Measurements from ENCODE around the gene PTPRT. TPM values are rescaled to one million over a fixed set of nuclear protein-coding genes. Genes with fewer than 3 reads are reported as not detected.

PTPRT gene
- total and polyA plus RNA-seq, 10 of the 15 experiments (the other 5 are each of a cell fraction or from before 2014, with no cell fraction given), result not detected

DNA sequence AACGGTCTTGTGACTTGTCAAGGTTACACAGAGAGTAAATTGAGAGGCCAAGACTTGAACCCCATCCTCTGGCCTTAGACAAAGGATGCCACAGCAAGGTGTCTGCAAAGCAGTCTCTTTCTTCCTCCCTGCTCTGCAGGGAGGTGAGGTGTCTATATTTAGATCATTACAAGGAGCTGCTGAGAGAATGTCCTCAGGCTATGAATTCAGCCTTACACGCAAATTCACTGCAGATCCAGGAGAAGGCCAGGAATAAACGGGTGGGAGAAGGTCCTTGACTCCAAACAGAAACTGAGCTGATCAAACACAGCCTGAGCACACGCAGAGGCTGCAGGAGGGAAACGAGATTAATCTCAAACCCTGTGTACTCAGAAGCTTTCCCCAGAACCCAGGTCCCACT is 48.6 kb upstream of the PTPRT start:
- no peak overlapping the region for H3K9ac ChIP-seq (ENCODE audit: control insufficient read depth, insufficient read depth, low read length)
- TF ChIP-seq, protein P1, sequence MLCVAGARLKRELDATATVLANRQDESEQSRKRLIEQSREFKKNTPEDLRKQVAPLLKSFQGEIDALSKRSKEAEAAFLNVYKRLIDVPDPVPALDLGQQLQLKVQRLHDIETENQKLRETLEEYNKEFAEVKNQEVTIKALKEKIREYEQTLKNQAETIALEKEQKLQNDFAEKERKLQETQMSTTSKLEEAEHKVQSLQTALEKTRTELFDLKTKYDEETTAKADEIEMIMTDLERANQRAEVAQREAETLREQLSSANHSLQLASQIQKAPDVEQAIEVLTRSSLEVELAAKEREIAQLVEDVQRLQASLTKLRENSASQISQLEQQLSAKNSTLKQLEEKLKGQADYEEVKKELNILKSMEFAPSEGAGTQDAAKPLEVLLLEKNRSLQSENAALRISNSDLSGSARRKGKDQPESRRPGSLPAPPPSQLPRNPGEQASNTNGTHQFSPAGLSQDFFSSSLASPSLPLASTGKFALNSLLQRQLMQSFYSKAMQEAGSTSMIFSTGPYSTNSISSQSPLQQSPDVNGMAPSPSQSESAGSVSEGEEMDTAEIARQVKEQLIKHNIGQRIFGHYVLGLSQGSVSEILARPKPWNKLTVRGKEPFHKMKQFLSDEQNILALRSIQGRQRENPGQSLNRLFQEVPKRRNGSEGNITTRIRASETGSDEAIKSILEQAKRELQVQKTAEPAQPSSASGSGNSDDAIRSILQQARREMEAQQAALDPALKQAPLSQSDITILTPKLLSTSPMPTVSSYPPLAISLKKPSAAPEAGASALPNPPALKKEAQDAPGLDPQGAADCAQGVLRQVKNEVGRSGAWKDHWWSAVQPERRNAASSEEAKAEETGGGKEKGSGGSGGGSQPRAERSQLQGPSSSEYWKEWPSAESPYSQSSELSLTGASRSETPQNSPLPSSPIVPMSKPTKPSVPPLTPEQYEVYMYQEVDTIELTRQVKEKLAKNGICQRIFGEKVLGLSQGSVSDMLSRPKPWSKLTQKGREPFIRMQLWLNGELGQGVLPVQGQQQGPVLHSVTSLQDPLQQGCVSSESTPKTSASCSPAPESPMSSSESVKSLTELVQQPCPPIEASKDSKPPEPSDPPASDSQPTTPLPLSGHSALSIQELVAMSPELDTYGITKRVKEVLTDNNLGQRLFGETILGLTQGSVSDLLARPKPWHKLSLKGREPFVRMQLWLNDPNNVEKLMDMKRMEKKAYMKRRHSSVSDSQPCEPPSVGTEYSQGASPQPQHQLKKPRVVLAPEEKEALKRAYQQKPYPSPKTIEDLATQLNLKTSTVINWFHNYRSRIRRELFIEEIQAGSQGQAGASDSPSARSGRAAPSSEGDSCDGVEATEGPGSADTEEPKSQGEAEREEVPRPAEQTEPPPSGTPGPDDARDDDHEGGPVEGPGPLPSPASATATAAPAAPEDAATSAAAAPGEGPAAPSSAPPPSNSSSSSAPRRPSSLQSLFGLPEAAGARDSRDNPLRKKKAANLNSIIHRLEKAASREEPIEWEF (IDR thresholded peaks at IDR 0.05; ENCODE audit: insufficient replicate concordance, low read depth, low read length), result no peak
- no peak for TF ChIP-seq SIX5 (IDR thresholded peaks at IDR 0.05; ENCODE audit: low read depth, low read length, severe bottlenecking)
- no peak for TF ChIP-seq SIN3A (IDR thresholded peaks at IDR 0.05; ENCODE audit: low read depth, low read length)
- TF ChIP-seq POLR2A (IDR thresholded peaks at IDR 0.05; ENCODE audit: low read depth, low read length), result no peak
- no peak for TF ChIP-seq CHD4 (IDR thresholded peaks at IDR 0.05)
- TF ChIP-seq BACH1 (IDR thresholded peaks at IDR 0.05; ENCODE audit: borderline replicate concordance), result no peak
- TF ChIP-seq, protein P2, sequence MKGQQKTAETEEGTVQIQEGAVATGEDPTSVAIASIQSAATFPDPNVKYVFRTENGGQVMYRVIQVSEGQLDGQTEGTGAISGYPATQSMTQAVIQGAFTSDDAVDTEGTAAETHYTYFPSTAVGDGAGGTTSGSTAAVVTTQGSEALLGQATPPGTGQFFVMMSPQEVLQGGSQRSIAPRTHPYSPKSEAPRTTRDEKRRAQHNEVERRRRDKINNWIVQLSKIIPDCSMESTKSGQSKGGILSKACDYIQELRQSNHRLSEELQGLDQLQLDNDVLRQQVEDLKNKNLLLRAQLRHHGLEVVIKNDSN (IDR thresholded peaks at IDR 0.05; ENCODE audit: borderline replicate concordance, extremely low read length, insufficient read depth, low read depth, low read length), result no peak
- no peak for TF ChIP-seq ATF7 (IDR thresholded peaks at IDR 0.05; ENCODE audit: low read depth)
- TF ChIP-seq KLF5 (IDR thresholded peaks at IDR 0.05; ENCODE audit: partially characterized antibody), result no peak
- TF ChIP-seq ZBED1 (IDR thresholded peaks at IDR 0.05; ENCODE audit: borderline replicate concordance), result no peak
- no peak for TF ChIP-seq HDAC6 (IDR thresholded peaks at IDR 0.05; ENCODE audit: unreplicated experiment)
- TF ChIP-seq, protein P3, sequence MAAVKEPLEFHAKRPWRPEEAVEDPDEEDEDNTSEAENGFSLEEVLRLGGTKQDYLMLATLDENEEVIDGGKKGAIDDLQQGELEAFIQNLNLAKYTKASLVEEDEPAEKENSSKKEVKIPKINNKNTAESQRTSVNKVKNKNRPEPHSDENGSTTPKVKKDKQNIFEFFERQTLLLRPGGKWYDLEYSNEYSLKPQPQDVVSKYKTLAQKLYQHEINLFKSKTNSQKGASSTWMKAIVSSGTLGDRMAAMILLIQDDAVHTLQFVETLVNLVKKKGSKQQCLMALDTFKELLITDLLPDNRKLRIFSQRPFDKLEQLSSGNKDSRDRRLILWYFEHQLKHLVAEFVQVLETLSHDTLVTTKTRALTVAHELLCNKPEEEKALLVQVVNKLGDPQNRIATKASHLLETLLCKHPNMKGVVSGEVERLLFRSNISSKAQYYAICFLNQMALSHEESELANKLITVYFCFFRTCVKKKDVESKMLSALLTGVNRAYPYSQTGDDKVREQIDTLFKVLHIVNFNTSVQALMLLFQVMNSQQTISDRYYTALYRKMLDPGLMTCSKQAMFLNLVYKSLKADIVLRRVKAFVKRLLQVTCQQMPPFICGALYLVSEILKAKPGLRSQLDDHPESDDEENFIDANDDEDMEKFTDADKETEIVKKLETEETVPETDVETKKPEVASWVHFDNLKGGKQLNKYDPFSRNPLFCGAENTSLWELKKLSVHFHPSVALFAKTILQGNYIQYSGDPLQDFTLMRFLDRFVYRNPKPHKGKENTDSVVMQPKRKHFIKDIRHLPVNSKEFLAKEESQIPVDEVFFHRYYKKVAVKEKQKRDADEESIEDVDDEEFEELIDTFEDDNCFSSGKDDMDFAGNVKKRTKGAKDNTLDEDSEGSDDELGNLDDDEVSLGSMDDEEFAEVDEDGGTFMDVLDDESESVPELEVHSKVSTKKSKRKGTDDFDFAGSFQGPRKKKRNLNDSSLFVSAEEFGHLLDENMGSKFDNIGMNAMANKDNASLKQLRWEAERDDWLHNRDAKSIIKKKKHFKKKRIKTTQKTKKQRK (IDR thresholded peaks at IDR 0.05; ENCODE audit: low read depth, low read length), result no peak
- no peak for TF ChIP-seq JUNB (IDR thresholded peaks at IDR 0.05)
- no peak for TF ChIP-seq NFYB (IDR thresholded peaks at IDR 0.05; ENCODE audit: insufficient read depth, low read depth, low read length)
- H4K20me1 ChIP-seq (ENCODE audit: control insufficient read depth, insufficient read depth), result no peaks in the 10 kb centered on the region
- CTCF ChIA-PET, result no interaction called here
- ATAC-seq (no peak), DNase-seq (ENCODE audit: low read depth, low spot score) (no peak), FAIRE-seq (no peak)
- no peak overlapping the region for H3K27ac ChIP-seq (ENCODE audit: control insufficient read depth, insufficient read depth)
- in situ Hi-C loops (cut with MboI), result no loop called here
- SMC1A ChIA-PET (ENCODE audit: uncharacterized antibody, unreplicated experiment), result no interaction called here
- H3K4me2 ChIP-seq (ENCODE audit: control insufficient read depth, insufficient read depth), result no peak overlapping the region
- 5% methylated on average over 5 of the region's 5 CpGs for WGBS (ENCODE audit: insufficient coverage, insufficient replicate concordance, low lambda C conversion rate, missing lambda C conversion rate)
- POLR2A ChIA-PET, result no interaction called here
- H3K27me3 ChIP-seq (replicated peaks in 1 of 2; ENCODE audit: control insufficient read depth in 2 of 2, insufficient read depth in 2 of 2, low read length in 1 of 2), result no peaks in the 10 kb centered on the region; a peak in 2 of 4 replicates
- BruUV-seq (replicated peaks), result no TSS peak
- no peaks in the 10 kb centered on the region for H3K79me2 ChIP-seq (ENCODE audit: control insufficient read depth, insufficient read depth, low read length)
- H3K36me3 ChIP-seq (ENCODE audit: control insufficient read depth in 2 of 2, insufficient read depth in 2 of 2, low read length in 1 of 2), result no peaks in the 10 kb centered on the region
- H3K9me3 ChIP-seq (replicated peaks; ENCODE audit: control insufficient read depth, insufficient read depth, low read length), result no peaks in the 10 kb centered on the region
- H3K4me1 ChIP-seq (ENCODE audit: control insufficient read depth, insufficient read depth, low read length), result no peaks in the 10 kb centered on the region
- H2AFZ ChIP-seq (ENCODE audit: control insufficient read depth, low read depth, low read length), result no peak overlapping the region
- intact Hi-C loops (cut with micrococcal nuclease; ENCODE audit: unreplicated experiment), result no loop called here
- no peak overlapping the region for H3K4me3 ChIP-seq
- RAD21 ChIA-PET (ENCODE audit: unreplicated experiment), result no interaction called here
